Osteocyte (in vitro differentiated cells): ENCODE results near the gene PITX1. TPM values are rescaled to one million over a fixed set of nuclear protein-coding genes. Genes with fewer than 3 reads are reported as not detected.

Experiments
- DNase-seq: peaks from one replicate; pipeline ENCODE4 v3.0.0; 2021; ENCODE audit warnings: mixed read lengths; ENCODE audit not compliant: unreplicated experiment; ENCODE audit errors: extremely low spot score
- H3K27ac Mint-ChIP-seq: one replicate; pipeline ENCODE4 v1.8.0; 2021; ENCODE audit warnings: mild to moderate bottlenecking, mixed read lengths; ENCODE audit not compliant: unreplicated experiment
- H3K27me3 Mint-ChIP-seq: one replicate; pipeline ENCODE4 v1.8.0; 2021; ENCODE audit warnings: mixed read lengths; ENCODE audit not compliant: unreplicated experiment
- H3K36me3 Mint-ChIP-seq: one replicate; pipeline ENCODE4 v1.8.0; 2021; ENCODE audit warnings: mixed read lengths; ENCODE audit not compliant: unreplicated experiment
- H3K4me1 Mint-ChIP-seq: one replicate; pipeline ENCODE4 v1.8.0; 2021; ENCODE audit warnings: mixed read lengths; ENCODE audit not compliant: unreplicated experiment
- H3K4me3 Mint-ChIP-seq: one replicate; pipeline ENCODE4 v1.8.0; 2021; ENCODE audit warnings: mild to moderate bottlenecking, moderate library complexity, mixed read lengths; ENCODE audit not compliant: unreplicated experiment
- H3K9me3 Mint-ChIP-seq: one replicate; pipeline ENCODE4 v1.8.0; 2021; ENCODE audit warnings: mixed read lengths; ENCODE audit not compliant: unreplicated experiment
- CTCF ChIP-seq: fragments of 200-600 bp; sonication (generic); IDR thresholded peaks from 2 replicates; pipeline ENCODE4 v1.5.0; 2021; ENCODE audit warnings: antibody characterized with exemption, mild to moderate bottlenecking, moderate library complexity
- total RNA-seq: library from RNA; stranded (reverse); gene quantifications from 2 replicates; pipeline ENCODE4 v1.2.1, GENCODE V29; 2021

PITX1 gene
- total RNA-seq, 1 donor from 2014 or later = 0.13 TPM

DNA sequence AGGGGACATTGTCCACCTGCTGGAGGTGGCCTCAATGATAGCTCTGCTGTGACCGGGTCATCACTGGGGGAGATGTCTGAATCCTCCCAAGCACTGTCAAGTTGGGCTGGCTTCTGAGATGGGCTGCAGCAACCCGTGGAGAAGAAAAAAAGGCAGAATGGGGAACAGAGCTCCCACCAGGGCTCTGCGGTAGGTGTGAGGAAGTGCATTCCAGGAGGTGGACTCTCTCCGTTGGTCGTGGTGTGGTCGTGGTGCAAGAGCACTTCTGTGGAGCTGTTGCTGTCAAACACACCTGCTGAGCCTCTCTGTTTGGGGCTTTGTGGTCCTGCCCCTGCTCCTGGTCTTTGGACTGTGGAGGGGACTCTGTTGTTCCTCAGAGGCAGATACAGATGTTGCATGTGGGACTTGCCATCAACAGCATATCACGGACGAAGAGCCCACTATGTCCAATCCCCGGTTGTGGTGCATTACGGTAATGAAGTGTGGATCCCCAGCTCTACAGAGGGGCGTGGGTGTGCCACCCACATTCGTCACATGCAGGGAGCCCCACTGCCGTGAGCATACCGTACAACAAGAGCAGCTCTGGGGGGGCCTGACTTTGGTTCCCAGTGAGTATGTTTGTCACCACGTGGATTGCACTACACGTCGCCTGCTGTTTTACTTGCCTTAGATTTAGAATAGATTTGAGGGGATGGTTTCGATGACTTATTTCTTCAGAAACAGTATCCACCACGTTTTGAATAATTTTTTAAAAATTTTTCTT lies 36.0 kb upstream of the PITX1 start:
- no peak overlapping the region for H3K27ac Mint-ChIP-seq
- DNase-seq = no peak
- no peak overlapping the region for H3K4me3 Mint-ChIP-seq
- TF ChIP-seq CTCF = no peak
- H3K36me3 Mint-ChIP-seq = no peaks in the 10 kb centered on the region
- H3K4me1 Mint-ChIP-seq = no peaks in the 10 kb centered on the region
- H3K27me3 Mint-ChIP-seq = peaks cover 46% of the 10 kb centered on the region
- no peaks in the 10 kb centered on the region for H3K9me3 Mint-ChIP-seq

GRCh38 chr5:135069016-135069770 lies 35.2 kb upstream of the PITX1 start:
- TF ChIP-seq CTCF = no peak
- Mint-ChIP-seq H3K4me3 (no peak overlapping the region), H3K27ac (no peak overlapping the region), H3K36me3 (no peaks in the 10 kb centered on the region), H3K9me3 (no peaks in the 10 kb centered on the region), H3K4me1 (no peaks in the 10 kb centered on the region), H3K27me3 (peaks cover 39% of the 10 kb centered on the region)
- DNase-seq = no peak

GRCh38 chr5:135067587-135067986 lies 33.6 kb upstream of the PITX1 start:
- no peak for TF ChIP-seq CTCF
- no peaks in the 10 kb centered on the region for H3K4me1 Mint-ChIP-seq
- no peak for DNase-seq
- no peak overlapping the region for H3K4me3 Mint-ChIP-seq
- H3K27ac Mint-ChIP-seq = no peak overlapping the region
- peaks cover 32% of the 10 kb centered on the region for H3K27me3 Mint-ChIP-seq
- no peaks in the 10 kb centered on the region for H3K9me3 Mint-ChIP-seq
- H3K36me3 Mint-ChIP-seq = no peaks in the 10 kb centered on the region

GRCh38 chr5:135066781-135067180 lies 32.8 kb upstream of the PITX1 start:
- Mint-ChIP-seq H3K4me3 (no peak overlapping the region), H3K27me3 (peaks cover 26% of the 10 kb centered on the region)
- no peak for TF ChIP-seq CTCF

More at GRCh38 chr5:135066781-135067180, 32.8 kb upstream of the PITX1 start:
- no peaks in the 10 kb centered on the region for H3K36me3 Mint-ChIP-seq
- H3K9me3 Mint-ChIP-seq = no peaks in the 10 kb centered on the region
- DNase-seq = no peak
- no peak overlapping the region for H3K27ac Mint-ChIP-seq
- no peaks in the 10 kb centered on the region for H3K4me1 Mint-ChIP-seq
